HepG2 (cell line): Measurements from ENCODE around the gene ACTL7B. TPM values are rescaled to one million over a fixed set of nuclear protein-coding genes. Genes with fewer than 3 reads are reported as not detected.

Source experiments
- ATAC-seq: fragments of 200-7000 bp; cut with Tn5 transposase; 3 replicates; pipeline ENCODE4 v1.9.1; 2020; ENCODE audit warnings: mild to moderate bottlenecking, moderate library complexity
- BruUV-seq: library from RNA; stranded (reverse); fragments of 400-500 nt; replicated peaks from 2 replicates; lab custom pipeline; 2021; lab: Mats Ljungman, UMichigan
- CTCF ChIA-PET: fragments of 300-600 bp; formaldehyde crosslinking; extraction: SDS; loops from one replicate; lab custom pipeline; 2021; ENCODE audit warnings: low total read pairs, inconsistent platforms, low intra/inter-chr PET ratio; lab: Yijun Ruan, JAX
- POLR2A ChIA-PET: fragments of 350-600 bp; sonication (Branson Sonifier 250); formaldehyde crosslinking; loops from one replicate; lab custom pipeline; 2020; ENCODE audit warnings: antibody characterized with exemption, inconsistent platforms; lab: Yijun Ruan, JAX
- DNase-seq: peaks from one replicate; pipeline ENCODE4 v3.0.0-alpha.2; 2015; ENCODE audit warnings: low spot score
- FAIRE-seq: peaks from 3 replicates; lab custom pipeline; 2011; peaks lifted over from hg19 to GRCh38; lab: Jason Lieb, UNC
- H2AFZ ChIP-seq: one replicate; pipeline ENCODE4 v1.6.1; 2011; ENCODE audit warnings: low read length, inconsistent platforms
- H3K27ac ChIP-seq: fragments of 300-600 bp; 3 replicates; pipeline ENCODE4 v1.8.0; 2011; ENCODE audit warnings: mixed run types, mild to moderate bottlenecking, mixed read lengths, low read length, inconsistent platforms; ENCODE audit not compliant: insufficient read depth; ENCODE audit errors: extremely low read length
- H3K27me3 ChIP-seq, 2 experiments: fragments of 200-600 bp in 1 of 2; 2 replicates in 1 of 2; 3 replicates in 1 of 2; pipeline versions ENCODE4 v1.6.0 to v1.8.0; 2011; ENCODE audit warnings: low read length in 2 of 2, mild to moderate bottlenecking in 2 of 2, moderate library complexity in 2 of 2, inconsistent platforms in 1 of 2; ENCODE audit not compliant: insufficient read depth in 2 of 2, control insufficient read depth in 1 of 2
- H3K36me3 ChIP-seq, 2 experiments: fragments of 200-600 bp in 1 of 2; replicated peaks in 1 of 2; 2 replicates in 1 of 2; 3 replicates in 1 of 2; pipeline versions ENCODE4 v1.5.1 to v1.8.0; 2011; ENCODE audit warnings: low read length in 2 of 2, inconsistent platforms in 1 of 2; ENCODE audit not compliant: insufficient read depth in 2 of 2, control insufficient read depth in 1 of 2
- H3K4me1 ChIP-seq: 2 replicates; pipeline ENCODE4 v1.5.1; 2012; ENCODE audit warnings: low read length, inconsistent platforms; ENCODE audit not compliant: insufficient read depth
- H3K4me2 ChIP-seq: 2 replicates; pipeline ENCODE4 v1.6.0; 2011; ENCODE audit warnings: low read depth, low read length, inconsistent platforms
- H3K4me3 ChIP-seq, 3 experiments: fragments of 200-600 bp in 1 of 3; sonication (generic), shearing (Covaris generic) in 1 of 3; replicated peaks in 1 of 3; 2 replicates each; pipeline ENCODE4 v1.5.1; 2011 to 2016; ENCODE audit warnings: low read length in 3 of 3, inconsistent platforms in 2 of 3, low read depth in 2 of 3, mild to moderate bottlenecking in 2 of 3, control low read depth in 1 of 3, mixed read lengths in 1 of 3; ENCODE audit not compliant: insufficient read depth in 1 of 3
- H3K79me2 ChIP-seq: one replicate; pipeline ENCODE4 v1.6.1; 2011; ENCODE audit warnings: low read length, inconsistent platforms; ENCODE audit not compliant: insufficient read depth
- H3K9ac ChIP-seq: 2 replicates; pipeline ENCODE4 v1.6.0; 2011; ENCODE audit warnings: mild to moderate bottlenecking, low read depth, low read length, inconsistent platforms; ENCODE audit not compliant: insufficient read depth
- H3K9me3 ChIP-seq: 2 replicates; pipeline ENCODE4 v1.5.1; 2012; ENCODE audit warnings: mild to moderate bottlenecking, low read length
- H4K20me1 ChIP-seq: 2 replicates; pipeline ENCODE4 v1.6.0; 2011; ENCODE audit warnings: inconsistent platforms, mild to moderate bottlenecking, low read length, moderate library complexity; ENCODE audit not compliant: insufficient read depth
- CTCF ChIP-seq: sonication (generic); formaldehyde crosslinking; IDR thresholded peaks from 2 replicates; pipeline ENCODE4 v1.5.0; 2020; ENCODE audit warnings: mild to moderate bottlenecking, missing genetic modification reagents, moderate library complexity
- GATAD1 ChIP-seq: IDR thresholded peaks from 2 replicates; pipeline ENCODE4 v1.6.1; 2016; ENCODE audit warnings: missing genetic modification reagents, missing compliant biosample characterization
- NAIF1 ChIP-seq: sonication (generic); formaldehyde crosslinking; IDR thresholded peaks from 2 replicates; pipeline ENCODE4 v1.5.0; 2020; ENCODE audit warnings: mild to moderate bottlenecking, missing genetic modification reagents, borderline replicate concordance
- REST ChIP-seq, 2 experiments: IDR thresholded peaks; 2 replicates each; pipeline ENCODE4 v1.6.1; 2011 to 2012; ENCODE audit warnings: low read length in 2 of 2, borderline replicate concordance in 1 of 2, low read depth in 1 of 2, mild to moderate bottlenecking in 1 of 2, moderate library complexity in 1 of 2
- ZBTB8A ChIP-seq: sonication (generic); formaldehyde crosslinking; IDR thresholded peaks from 2 replicates; pipeline ENCODE4 v1.4.0; 2020; ENCODE audit warnings: mild to moderate bottlenecking, low read depth, missing genetic modification reagents, borderline replicate concordance
- ZNF644 ChIP-seq: IDR thresholded peaks from 2 replicates; pipeline ENCODE4 v1.6.1; 2016; ENCODE audit warnings: low read depth
- ZNF670 ChIP-seq: sonication (generic); formaldehyde crosslinking; IDR thresholded peaks from 2 replicates; pipeline ENCODE4 v1.8.0; 2022; ENCODE audit warnings: mild to moderate bottlenecking, missing genetic modification reagents, borderline replicate concordance
- WGBS: methylation state at CpG from one replicate; pipeline ENCODE4 v1.1.6; 2017; ENCODE audit warnings: low lambda C conversion rate; 5-methylcytosine and 5-hydroxymethylcytosine counted together
- in situ Hi-C: cut with HindIII; loops from 2 replicates; pipeline ENCODE4 v1.10.0; 2017; ENCODE audit warnings: low pct_unique_long_range_greater_than_20kb; ENCODE audit not compliant: extremely low pct_ligation_motif_present
- intact Hi-C: fragments of 100-400 bp; cut with micrococcal nuclease; formaldehyde crosslinking; loops from one replicate; pipeline ENCODE4 v1.10.0; 2022; ENCODE audit not compliant: unreplicated experiment
- polyA plus RNA-seq, 8 experiments: library from polyadenylated mRNA; depleted of rRNA in 3 of 8; stranded (reverse) in 7 of 8; unstranded in 1 of 8; fragments of >200 nt; fragmentation: Illumina TruSeq in 4 of 8; extraction: Trizol in 4 of 8; gene quantifications; 2 replicates each; pipeline versions ENCODE4 v1.2.1 to v1.2.3, GENCODE V29; 2011 to 2016; ENCODE audit warnings: low read depth in 4 of 8, missing spikeins in 1 of 8, mixed read lengths in 1 of 8; ENCODE audit not compliant: insufficient read depth in 1 of 8
- total RNA-seq, 5 experiments: library from RNA; depleted of rRNA; stranded (reverse); fragments of >200 nt; fragmentation: Illumina TruSeq; extraction: Trizol; gene quantifications; 2 replicates each; pipeline ENCODE4 v1.2.3, GENCODE V29; 2016; ENCODE audit warnings: low read depth in 1 of 5
- TF ChIP-seq, protein P1 (sequence below): sonication (generic); formaldehyde crosslinking; IDR thresholded peaks from 2 replicates; pipeline ENCODE4 v1.5.1; 2020; ENCODE audit warnings: mild to moderate bottlenecking, missing genetic modification reagents

Gene ACTL7B
- total and polyA plus RNA-seq, 2 of the 13 experiments (the other 11 are each of a cell fraction or from before 2014, with no cell fraction given) = 0.07 to 0.11 TPM

- Histone ChIP-seq H3K4me1 (peaks cover 20% of the 10 kb centered on the region), H3K4me2 (no peak overlapping the region), H4K20me1 (no peaks in the 10 kb centered on the region), H3K9me3 (no peaks in the 10 kb centered on the region), H3K27me3 (no peaks in the 10 kb centered on the region), H3K27ac (no peak overlapping the region), H3K36me3 (no peaks in the 10 kb centered on the region), H3K9ac (no peak overlapping the region), H3K4me3 (no peak overlapping the region)
- ChIA-PET CTCF (no interaction called here), POLR2A (interaction anchor here (0.6 kb wide), 1 partner anchor 1335 kb away, joined by 3 read pairs; no protein-coding TSS in a partner anchor)
- DNase-seq = no peak
- no peak for ATAC-seq
- WGBS = 97% methylated on average over 3 of the region's 3 CpGs
- BruUV-seq = no TSS peak
- intact Hi-C loops (loop anchor here (10.0 kb wide), 1 partner anchor 85 kb away; no protein-coding TSS in a partner anchor), in situ Hi-C loops (no loop called here)
- no peak for TF ChIP-seq NAIF1 (CRISPR knock-in tag)
- TF ChIP-seq, all 625 proteins: peak for 0
- FAIRE-seq = no peak
- H2AFZ ChIP-seq = no peak overlapping the region
- H3K79me2 ChIP-seq = no peaks in the 10 kb centered on the region
These were observed 3.8 kb upstream of the ACTL7B start for GRCh38 chr9:108859459-108860114.

GRCh38 chr9:108857572-108857971 is 1.8 kb upstream of the ACTL7B start:
- CTCF ChIA-PET = no interaction called here
- TF ChIP-seq, protein P1, sequence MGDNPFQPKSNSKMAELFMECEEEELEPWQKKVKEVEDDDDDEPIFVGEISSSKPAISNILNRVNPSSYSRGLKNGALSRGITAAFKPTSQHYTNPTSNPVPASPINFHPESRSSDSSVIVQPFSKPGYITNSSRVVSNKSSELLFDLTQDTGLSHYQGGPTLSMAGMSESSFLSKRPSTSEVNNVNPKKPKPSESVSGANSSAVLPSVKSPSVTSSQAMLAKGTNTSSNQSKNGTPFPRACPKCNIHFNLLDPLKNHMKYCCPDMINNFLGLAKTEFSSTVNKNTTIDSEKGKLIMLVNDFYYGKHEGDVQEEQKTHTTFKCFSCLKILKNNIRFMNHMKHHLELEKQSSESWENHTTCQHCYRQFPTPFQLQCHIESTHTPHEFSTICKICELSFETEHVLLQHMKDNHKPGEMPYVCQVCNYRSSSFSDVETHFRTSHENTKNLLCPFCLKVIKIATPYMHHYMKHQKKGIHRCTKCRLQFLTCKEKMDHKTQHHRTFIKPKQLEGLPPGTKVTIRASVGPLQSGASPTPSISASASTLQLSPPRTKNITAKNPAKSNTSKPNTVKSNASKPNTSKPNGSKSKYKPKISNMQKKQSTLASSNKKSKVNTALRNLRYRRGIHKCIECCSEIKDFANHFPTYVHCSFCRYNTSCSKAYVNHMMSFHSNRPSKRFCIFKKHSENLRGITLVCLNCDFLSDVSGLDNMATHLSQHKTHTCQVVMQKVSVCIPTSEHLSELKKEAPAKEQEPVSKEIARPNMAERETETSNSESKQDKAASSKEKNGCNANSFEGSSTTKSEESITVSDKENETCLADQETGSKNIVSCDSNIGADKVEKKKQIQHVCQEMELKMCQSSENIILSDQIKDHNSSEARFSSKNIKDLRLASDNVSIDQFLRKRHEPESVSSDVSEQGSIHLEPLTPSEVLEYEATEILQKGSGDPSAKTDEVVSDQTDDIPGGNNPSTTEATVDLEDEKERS (CRISPR knock-in tag) = no peak
- TF ChIP-seq REST (IDR thresholded peaks at IDR 0.05; ENCODE audit: borderline replicate concordance in 1 of 2, low read depth in 1 of 2, low read length in 2 of 2) (no peak), ZBTB8A (CRISPR knock-in tag) (no peak), CTCF (CRISPR knock-in tag) (no peak), GATAD1 (CRISPR knock-in tag) (no peak), ZNF644 (no peak), ZNF670 (CRISPR knock-in tag) (no peak)

More at GRCh38 chr9:108857572-108857971, 1.8 kb upstream of the ACTL7B start:
- Histone ChIP-seq H3K4me3 (no peak overlapping the region), H3K9me3 (no peaks in the 10 kb centered on the region), H2AFZ (no peak overlapping the region), H4K20me1 (no peaks in the 10 kb centered on the region), H3K27me3 (no peaks in the 10 kb centered on the region), H3K27ac (no peak overlapping the region), H3K36me3 (no peaks in the 10 kb centered on the region), H3K9ac (no peak overlapping the region), H3K79me2 (no peaks in the 10 kb centered on the region), H3K4me2 (no peak overlapping the region), H3K4me1 (peaks cover 28% of the 10 kb centered on the region)
- DNase-seq = no peak
- 97% methylated on average over 6 of the region's 6 CpGs for WGBS
- FAIRE-seq = no peak
- no TSS peak for BruUV-seq
- intact Hi-C loops (no loop called here), in situ Hi-C loops (no loop called here)
- ATAC-seq = no peak
- POLR2A ChIA-PET = no interaction called here
